Testis (tissue), 2 donors: ENCODE data around the gene MVB12A.

Experiments
- CTCF ChIP-seq, 3 experiments: fragments of 450-650 bp in 2 of 3; fragments of 200-600 bp in 1 of 3; sonication (generic) in 1 of 3; IDR thresholded peaks; one replicate each; pipeline ENCODE4 v1.5.1; 2016 to 2019; ENCODE audit warnings: antibody characterized with exemption in 3 of 3, mild to moderate bottlenecking in 2 of 3, moderate library complexity in 1 of 3
- POLR2A ChIP-seq: fragments of 450-650 bp; IDR thresholded peaks from one replicate; pipeline ENCODE4 v1.6.1; 2017; ENCODE audit warnings: antibody characterized with exemption, mild to moderate bottlenecking, moderate library complexity

- TF ChIP-seq POLR2A (no peak), CTCF (IDR thresholded peaks at IDR 0.05) (no peak)
Measured at GRCh38 chr19:17457616-17458015, 37.8 kb downstream of the MVB12A start.
